GM12878 (cell line): ENCODE results near the gene RPS6KA5. TPM values are rescaled to one million over a fixed set of nuclear protein-coding genes. Genes with fewer than 3 reads are reported as not detected.

ENCODE experiments used
- ATAC-seq: fragments of 200-7000 bp; cut with Tn5 transposase; 3 replicates; pipeline ENCODE4 v1.9.1; 2020; ENCODE audit warnings: mild to moderate bottlenecking, moderate library complexity
- BruUV-seq: library from RNA; stranded (reverse); fragments of 400-500 nt; replicated peaks from 2 replicates; lab custom pipeline; 2021; lab: Mats Ljungman, UMichigan
- CTCF ChIA-PET: fragments of 300-600 bp; sonication (Branson Sonifier 250); formaldehyde crosslinking; extraction: SDS; loops from one replicate; lab custom pipeline; 2021; ENCODE audit warnings: inconsistent platforms; lab: Yijun Ruan, JAX
- POLR2A ChIA-PET: fragments of 350-600 bp; formaldehyde crosslinking; extraction: SDS; loops from one replicate; lab custom pipeline; 2021; ENCODE audit warnings: inconsistent platforms; lab: Charles Lee
- RAD21 ChIA-PET: fragments of 300-600 bp; sonication (Branson Sonifier 250); formaldehyde crosslinking; loops from one replicate; lab custom pipeline; 2023; ENCODE audit warnings: antibody characterized with exemption; ENCODE audit not compliant: unreplicated experiment; lab: Charles Lee
- SMC1A ChIA-PET: fragments of 300-600 bp; sonication (Branson Sonifier 250); formaldehyde crosslinking; loops from one replicate; lab custom pipeline; 2023; ENCODE audit not compliant: unreplicated experiment, uncharacterized antibody; lab: Charles Lee
- DNase-seq: peaks from one replicate; pipeline ENCODE4 v3.0.0-alpha.2; 2011; ENCODE audit warnings: low read depth, low spot score
- FAIRE-seq: peaks from 3 replicates; lab custom pipeline; 2011; peaks lifted over from hg19 to GRCh38; lab: Jason Lieb, UNC
- H2AFZ ChIP-seq: 2 replicates; pipeline ENCODE4 v1.6.0; 2011; ENCODE audit warnings: low read depth, low read length, control low read depth; ENCODE audit not compliant: control insufficient read depth
- H3K27ac ChIP-seq: 2 replicates; pipeline ENCODE4 v1.5.1; 2011; ENCODE audit warnings: control low read depth; ENCODE audit not compliant: control insufficient read depth, insufficient read depth
- H3K27me3 ChIP-seq, 2 experiments: replicated peaks in 1 of 2; 2 replicates each; pipeline versions ENCODE4 v1.6.0 to v1.6.1; 2011; ENCODE audit warnings: low read length in 1 of 2; ENCODE audit not compliant: control insufficient read depth in 2 of 2, insufficient read depth in 2 of 2
- H3K36me3 ChIP-seq, 2 experiments: 2 replicates each; pipeline ENCODE4 v1.5.1; 2011; ENCODE audit warnings: low read length in 1 of 2; ENCODE audit not compliant: control insufficient read depth in 2 of 2, insufficient read depth in 2 of 2
- H3K4me1 ChIP-seq: 2 replicates; pipeline ENCODE4 v1.6.1; 2011; ENCODE audit warnings: mild to moderate bottlenecking, low read length, moderate library complexity, mixed read lengths; ENCODE audit not compliant: control insufficient read depth, insufficient read depth
- H3K4me2 ChIP-seq: 2 replicates; pipeline ENCODE4 v1.6.0; 2011; ENCODE audit warnings: control low read depth; ENCODE audit not compliant: control insufficient read depth, insufficient read depth
- H3K4me3 ChIP-seq: fragments of 200-600 bp; sonication (generic); 2 replicates; pipeline ENCODE4 v1.5.1; 2016
- H3K79me2 ChIP-seq: 2 replicates; pipeline ENCODE4 v1.6.0; 2011; ENCODE audit warnings: low read length; ENCODE audit not compliant: control insufficient read depth, insufficient read depth
- H3K9ac ChIP-seq: 2 replicates; pipeline ENCODE4 v1.8.0; 2011; ENCODE audit warnings: low read length, control low read depth, mixed read lengths; ENCODE audit not compliant: control insufficient read depth, insufficient read depth
- H3K9me3 ChIP-seq: replicated peaks from 3 replicates; pipeline ENCODE4 v1.5.1; 2011; ENCODE audit warnings: mild to moderate bottlenecking, low read length; ENCODE audit not compliant: control insufficient read depth, insufficient read depth
- H4K20me1 ChIP-seq: 2 replicates; pipeline ENCODE4 v1.6.0; 2011; ENCODE audit not compliant: control insufficient read depth, insufficient read depth
- CBX3 ChIP-seq: fragments of 200-600 bp; sonication (generic); IDR thresholded peaks from 2 replicates; pipeline ENCODE4 v1.6.1; 2016; ENCODE audit warnings: low read depth, borderline replicate concordance
- EED ChIP-seq: sonication (generic); IDR thresholded peaks from 2 replicates; pipeline ENCODE4 v1.6.1; 2016; ENCODE audit warnings: antibody characterized with exemption, low read depth
- JUNB ChIP-seq: IDR thresholded peaks from 2 replicates; pipeline ENCODE4 v1.6.1; 2016; ENCODE audit warnings: antibody characterized with exemption, mild to moderate bottlenecking
- MEF2B ChIP-seq: fragments of 450-650 bp; IDR thresholded peaks from 2 replicates; pipeline ENCODE4 v1.6.1; 2018; ENCODE audit warnings: mild to moderate bottlenecking, moderate library complexity; ENCODE audit not compliant: partially characterized antibody, poor library complexity, severe bottlenecking
- MTA2 ChIP-seq: fragments of 450-650 bp; IDR thresholded peaks from 2 replicates; pipeline ENCODE4 v1.6.1; 2016; ENCODE audit warnings: low read depth, mild to moderate bottlenecking, moderate library complexity
- NR2C1 ChIP-seq: fragments of 450-650 bp; IDR thresholded peaks from 2 replicates; pipeline ENCODE4 v1.6.1; 2017; ENCODE audit warnings: antibody characterized with exemption, mild to moderate bottlenecking, moderate library complexity
- NR2F1 ChIP-seq: fragments of 450-650 bp; conservative IDR thresholded peaks from 2 replicates; pipeline ENCODE4 v1.6.1; 2017; ENCODE audit warnings: mild to moderate bottlenecking
- YY1 ChIP-seq: IDR thresholded peaks from 2 replicates; pipeline ENCODE4 v1.6.1; 2011; ENCODE audit warnings: low read depth, mild to moderate bottlenecking, low read length
- ZBED1 ChIP-seq: IDR thresholded peaks from 2 replicates; pipeline ENCODE4 v1.6.1; 2016; ENCODE audit warnings: borderline replicate concordance
- ZNF24 ChIP-seq: fragments of 450-650 bp; IDR thresholded peaks from 2 replicates; pipeline ENCODE4 v1.6.1; 2017; ENCODE audit warnings: antibody characterized with exemption, mild to moderate bottlenecking
- WGBS: methylation state at CpG from one replicate; pipeline ENCODE4 v1.1.6; 2016; ENCODE audit warnings: low lambda C conversion rate; ENCODE audit not compliant: insufficient replicate concordance, insufficient coverage; ENCODE audit errors: missing lambda C conversion rate; 5-methylcytosine and 5-hydroxymethylcytosine counted together
- in situ Hi-C: fragments of 300-500 bp; cut with MboI; formaldehyde crosslinking; loops from 9 replicates; pipeline ENCODE4 v1.14.3; 2018; ENCODE audit warnings: mixed read lengths
- intact Hi-C: fragments of 100-400 bp; cut with micrococcal nuclease; formaldehyde crosslinking; loops from one replicate; pipeline ENCODE4 v1.14.2; 2022; ENCODE audit not compliant: unreplicated experiment
- polyA plus RNA-seq, 11 experiments: library from polyadenylated mRNA; depleted of rRNA in 4 of 11; unstranded in 6 of 11; stranded (reverse) in 5 of 11; fragments of >200 nt; fragmentation: Nextera tagmentation in 4 of 11; fragmentation: Illumina TruSeq in 1 of 11; extraction: Ambion mirVana in 4 of 11; extraction: Trizol in 1 of 11; gene quantifications; 1 replicate in 1 of 11; 2 replicates in 10 of 11; pipeline versions ENCODE4 v1.2.1 to v1.2.3, GENCODE V29; 2011 to 2016; ENCODE audit warnings: inconsistent platforms in 2 of 11, missing spikeins in 2 of 11, low read depth in 1 of 11
- total RNA-seq, 4 experiments: library from RNA; depleted of rRNA in 3 of 4; stranded (reverse); fragments of >200 nt in 3 of 4; fragmentation: Illumina TruSeq in 1 of 4; extraction: Trizol in 1 of 4; gene quantifications; 2 replicates each; pipeline versions ENCODE4 v1.2.1 to v1.2.3, GENCODE V29; 2013 to 2021

RPS6KA5 gene
- total and polyA plus RNA-seq, 10 of the 15 experiments (the other 5 are each of a cell fraction or from before 2014, with no cell fraction given): 1.4 to 7.0 (median 3.7) TPM

GRCh38 chr14:91008759-91009409 lies 51.6 kb downstream of the RPS6KA5 start:
- ATAC-seq: peak; percentile 50
- H4K20me1 ChIP-seq: no peaks in the 10 kb centered on the region

GRCh38 chr14:91005716-91006115 lies 54.7 kb downstream of the RPS6KA5 start:
- H2AFZ ChIP-seq: no peak overlapping the region
- H3K9me3 ChIP-seq: no peaks in the 10 kb centered on the region
- POLR2A ChIA-PET: interaction anchor here (0.8 kb wide), 1 partner anchor 17 kb away, joined by 3 read pairs; no protein-coding TSS in a partner anchor
- H3K9ac ChIP-seq: no peak overlapping the region
- H3K4me3 ChIP-seq: no peak overlapping the region
- intact Hi-C loops: loop anchor here (5.0 kb wide), 2 partner anchors 57 to 112 kb away; partner anchors contain the start of gene RPS6KA5
- H3K4me2 ChIP-seq: no peak overlapping the region
- DNase-seq (no peak), ATAC-seq (no peak), FAIRE-seq (no peak)
- no peak overlapping the region for H3K27ac ChIP-seq
- H4K20me1 ChIP-seq: no peaks in the 10 kb centered on the region
- no TSS peak for BruUV-seq
- no peak for TF ChIP-seq NR2F1
- no peak for TF ChIP-seq MEF2B
- TF ChIP-seq ZNF24: no peak
- SMC1A ChIA-PET: interaction anchor here (1.0 to 1.3 kb wide), 2 partner anchors 9 to 33 kb away, joined by 3 read pairs; no protein-coding TSS in a partner anchor
- CTCF ChIA-PET: no interaction called here
- H3K27me3 ChIP-seq: no peaks in the 10 kb centered on the region
- no peaks in the 10 kb centered on the region for H3K79me2 ChIP-seq
- in situ Hi-C loops: no loop called here
- RAD21 ChIA-PET: no interaction called here
- no peaks in the 10 kb centered on the region for H3K36me3 ChIP-seq
- peaks cover 17% of the 10 kb centered on the region for H3K4me1 ChIP-seq

More at GRCh38 chr14:91008759-91009409, 51.6 kb downstream of the RPS6KA5 start:
- Histone ChIP-seq H3K79me2 (no peaks in the 10 kb centered on the region; the same call in 1 of the 2 replicates), H3K4me3 (0 out of 2 replicates have a peak overlapping the region, but pooled peaks have one; percentile 37), H3K27me3 (no peaks in the 10 kb centered on the region), H3K27ac (peak overlapping the region; percentile 78), H2AFZ (peak overlapping the region; percentile 49; the same call in 1 of the 2 replicates), H3K9me3 (no peaks in the 10 kb centered on the region), H3K4me1 (peaks cover 30% of the 10 kb centered on the region), H3K36me3 (no peaks in the 10 kb centered on the region), H3K4me2 (peak overlapping the region; percentile 75), H3K9ac (peak overlapping the region; percentile 43; the same call in 1 of the 2 replicates)
- RAD21 ChIA-PET: interaction anchor here (0.6 to 2.2 kb wide), 8 partner anchors 14 to 105 kb away, joined by 3 to 16 read pairs (median 4); partner anchors contain the start of genes DGLUCY and RPS6KA5
- no peak for TF ChIP-seq ZBED1
- no peak for TF ChIP-seq YY1
- TF ChIP-seq EED: no peak
- TF ChIP-seq NR2F1: 0 out of 2 replicates have a peak, but pooled peaks have one; percentile 13
- TF ChIP-seq CBX3: no peak
- TF ChIP-seq JUNB: peak; percentile 60
- no peak for TF ChIP-seq NR2C1
- peak; percentile 20; the same call in 1 of the 2 replicates for TF ChIP-seq MTA2
- POLR2A ChIA-PET: interaction anchor here (0.9 to 3.1 kb wide), 8 partner anchors 9 to 107 kb away, joined by 3 to 16 read pairs (median 4); no protein-coding TSS in a partner anchor
- DNase-seq (no peak), FAIRE-seq (no peak)
- no TSS peak for BruUV-seq
- in situ Hi-C loops: no loop called here
- SMC1A ChIA-PET: interaction anchor here (0.7 to 4.1 kb wide), 18 partner anchors 10 to 240 kb away, joined by 3 to 24 read pairs (median 4); no protein-coding TSS in a partner anchor
- CTCF ChIA-PET: interaction anchor here (0.6 to 3.1 kb wide), 7 partner anchors 21 to 165 kb away, joined by 3 to 14 read pairs (median 3); no protein-coding TSS in a partner anchor
- WGBS: 48% methylated on average over 2 of the region's 2 CpGs
- intact Hi-C loops: loop anchor here (5.0 kb wide), 2 partner anchors 53 to 108 kb away; partner anchors contain the start of gene RPS6KA5
